Measurements from ENCODE around the gene PLXNA4. TPM values are rescaled to one million over a fixed set of nuclear protein-coding genes. Genes with fewer than 3 reads are reported as not detected.

The PLXNA4 gene
- total RNA-seq, 1 donor from 2014 or later: 103 TPM

DNA sequence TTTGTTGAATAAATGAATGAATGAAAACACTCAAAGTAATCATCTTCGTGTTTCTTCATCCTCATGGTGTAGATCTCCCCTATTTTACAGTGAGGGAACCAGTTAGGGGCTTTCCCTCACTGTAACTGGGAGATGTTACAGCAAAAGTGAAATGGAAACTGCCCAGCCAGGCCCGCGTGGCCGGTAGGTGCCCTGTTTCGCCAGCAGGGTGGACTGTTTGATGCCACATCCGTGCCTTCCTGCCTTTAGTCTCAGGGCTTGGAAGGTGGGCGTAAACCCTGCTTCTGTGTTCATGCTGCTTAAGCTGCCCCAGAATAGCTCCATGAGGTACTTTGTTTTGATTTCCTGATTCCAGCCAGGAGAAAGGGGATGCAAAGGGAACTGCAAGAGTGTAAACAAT lies 268.8 kb downstream of the PLXNA4 start:
- DNase-seq: no peak

DNA sequence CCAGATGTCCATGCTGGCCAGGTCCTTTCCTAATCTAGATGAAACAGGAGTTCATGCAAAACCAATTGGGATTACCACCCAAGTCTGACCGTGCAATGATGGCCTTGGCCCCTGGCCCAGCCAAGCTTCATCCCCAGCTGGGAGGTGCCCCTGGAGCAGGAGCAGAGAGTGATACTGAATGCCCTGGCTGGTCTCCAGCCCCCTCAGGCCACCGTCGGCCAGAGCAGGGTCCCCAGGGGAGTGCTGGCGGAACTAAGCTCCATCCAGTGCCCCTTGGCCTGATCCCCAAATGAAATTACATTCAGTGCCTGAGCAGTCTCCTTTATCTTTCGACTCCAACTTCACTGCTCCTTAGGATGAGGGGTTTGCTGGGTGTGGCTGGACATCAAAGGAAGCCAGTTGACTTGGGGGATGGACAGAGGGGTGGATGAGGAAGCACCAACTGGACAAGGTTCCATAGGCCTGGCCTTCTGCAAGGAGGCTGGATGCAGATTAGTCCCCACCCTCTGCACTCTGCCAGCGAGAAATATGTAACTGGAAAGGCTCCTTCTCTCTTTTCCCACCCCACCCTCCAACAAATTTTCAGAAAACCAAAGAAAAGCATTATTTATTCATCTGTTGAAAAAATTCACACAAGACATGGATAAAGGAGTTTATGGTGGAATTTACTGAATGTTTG lies 275.5 kb downstream of the PLXNA4 start:
- no peak for DNase-seq

DNA sequence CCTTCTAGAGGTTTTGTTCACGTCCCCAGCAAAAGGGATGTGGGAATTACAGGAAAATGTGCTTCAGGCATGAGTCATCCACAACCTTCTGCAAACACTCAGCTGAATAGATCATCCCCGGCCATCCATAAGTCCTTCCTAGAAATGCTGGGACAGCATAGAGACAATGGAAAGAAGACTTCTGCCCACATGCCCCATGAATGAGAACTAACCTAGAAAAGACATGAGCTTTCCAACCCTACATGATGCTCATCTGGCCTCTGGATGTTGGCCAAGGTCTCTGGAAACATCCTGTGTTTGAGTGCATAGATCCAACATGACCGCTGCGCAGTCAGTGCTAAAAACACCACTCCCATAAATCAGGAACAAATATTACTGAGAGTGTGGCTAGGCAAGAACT lies 277.5 kb downstream of the PLXNA4 start:
- no peak for DNase-seq

DNA sequence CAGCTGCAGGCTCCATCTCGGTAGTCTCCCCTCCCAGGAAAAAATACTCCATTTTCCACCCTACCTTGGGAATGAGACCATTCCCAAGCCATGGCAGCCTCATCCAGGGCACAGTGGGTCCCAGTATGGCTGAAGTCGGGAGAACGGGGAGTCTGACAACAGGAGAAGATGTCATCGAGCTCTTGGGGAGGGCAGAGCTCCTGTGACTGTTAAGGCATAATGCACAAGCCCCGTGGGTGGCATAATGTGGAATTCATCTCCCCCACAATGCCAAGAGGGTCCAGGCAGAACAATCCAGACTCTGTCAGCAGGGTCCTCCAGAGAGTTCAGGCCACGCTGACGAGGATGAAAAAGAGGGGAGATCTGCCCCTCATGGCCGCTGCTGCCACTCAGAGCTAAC lies 279.4 kb downstream of the PLXNA4 start:
- no peak for DNase-seq

GRCh38 chr7:132295175-132295574 lies 281.1 kb downstream of the PLXNA4 start:
- no peak for DNase-seq

DNA sequence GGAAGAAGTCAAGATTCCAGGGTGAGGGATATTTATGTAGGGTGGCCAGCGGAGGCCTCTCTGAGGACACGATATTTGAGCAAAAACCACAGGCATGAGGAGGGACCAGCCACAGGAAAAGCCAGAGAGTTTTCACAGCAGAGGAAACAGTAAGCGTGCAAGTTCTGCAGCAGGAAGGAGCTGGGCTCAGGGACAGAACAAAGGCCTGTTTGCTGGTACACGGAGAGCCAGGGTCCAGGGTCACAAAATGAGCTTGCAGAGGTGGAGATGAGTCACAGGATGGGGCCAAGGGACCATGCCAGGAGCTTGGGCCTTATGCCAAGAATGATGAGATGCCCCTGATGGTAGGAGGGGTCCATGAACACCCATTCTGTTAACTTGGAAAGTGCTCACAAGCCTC lies 283.5 kb downstream of the PLXNA4 start:
- no peak for DNase-seq

- DNase-seq: no peak
Measured at GRCh38 chr7:132291481-132291880, 284.8 kb downstream of the PLXNA4 start.

DNA sequence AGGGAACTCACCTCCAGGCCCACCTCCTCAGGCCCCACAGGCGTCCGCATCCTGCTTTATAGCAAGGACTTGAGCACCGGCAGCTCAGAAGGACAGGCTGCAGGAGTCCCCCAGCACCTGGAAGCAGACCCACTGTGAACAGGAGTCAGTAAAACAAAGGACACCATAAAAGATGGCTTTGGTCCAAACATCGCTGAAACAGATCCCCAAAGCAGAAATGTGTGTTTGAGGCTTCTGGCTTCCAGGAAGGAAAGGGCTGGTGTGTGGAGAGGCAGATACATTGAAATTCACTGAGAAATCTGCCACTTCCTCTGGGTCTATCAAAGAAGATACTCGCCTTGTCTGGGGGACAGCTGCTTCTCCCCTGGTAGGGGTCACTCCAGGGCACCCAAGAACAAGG lies 286.2 kb downstream of the PLXNA4 start:
- DNase-seq: no peak

DNA sequence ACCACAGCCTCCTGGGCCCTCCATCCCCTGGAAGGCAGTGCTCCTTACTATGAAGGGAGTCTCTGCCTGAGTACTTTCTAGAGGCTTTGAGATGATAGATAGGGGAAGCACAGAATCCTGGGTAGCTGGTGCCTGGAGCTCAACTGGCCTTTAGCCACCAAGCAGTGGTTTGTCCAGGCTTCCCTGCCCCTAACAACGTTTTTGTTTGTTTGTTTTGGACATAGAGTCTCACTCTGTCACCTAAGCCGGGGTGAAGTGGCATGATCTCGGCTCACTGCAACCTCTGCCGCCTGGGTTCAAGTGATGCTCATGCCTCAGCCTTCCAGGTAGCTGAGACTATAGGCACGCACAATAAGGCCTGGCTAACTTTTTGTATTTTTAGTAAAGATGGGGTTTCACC lies 289.4 kb downstream of the PLXNA4 start:
- DNase-seq: no peak

DNA sequence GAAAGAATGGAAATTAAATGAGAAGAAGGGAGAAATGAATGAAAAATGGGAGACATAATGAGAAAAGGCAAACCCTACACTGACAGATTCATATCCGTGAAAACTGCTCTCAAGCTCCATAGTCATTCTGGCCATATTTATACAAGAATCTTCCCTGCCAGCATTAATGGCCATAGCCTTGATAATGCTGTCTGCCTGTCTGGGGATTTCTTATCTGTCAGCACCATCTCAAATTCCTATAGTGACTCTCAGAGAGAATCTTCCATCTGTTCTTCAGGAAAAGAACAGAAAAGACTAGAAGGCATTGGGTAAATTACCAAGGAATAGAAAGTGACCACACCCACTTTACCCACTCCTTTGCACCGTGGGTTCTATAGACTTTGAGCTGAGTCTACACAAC lies 295.9 kb downstream of the PLXNA4 start:
- DNase-seq: no peak

DNA sequence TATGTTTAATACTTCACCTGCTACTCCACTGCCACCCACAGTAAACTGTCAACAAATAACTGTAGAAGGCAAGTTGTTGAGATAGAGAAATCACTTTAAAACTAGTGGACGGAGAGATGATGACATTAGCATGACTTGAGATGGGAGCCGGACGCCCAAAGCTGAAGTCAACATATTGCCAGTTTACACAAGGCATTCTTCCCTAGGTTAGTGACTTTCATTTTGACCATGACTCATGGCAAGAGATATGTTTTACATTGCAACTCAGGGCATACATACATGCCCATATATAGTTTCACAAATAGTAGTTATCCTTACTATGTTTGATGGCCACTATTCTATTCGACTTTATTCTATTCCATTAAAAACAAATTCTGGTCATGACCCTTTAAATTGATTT lies 296.6 kb downstream of the PLXNA4 start:
- DNase-seq: no peak

GRCh38 chr7:132276976-132277725 lies 299.1 kb downstream of the PLXNA4 start:
- DNase-seq: peak; percentile 17

DNA sequence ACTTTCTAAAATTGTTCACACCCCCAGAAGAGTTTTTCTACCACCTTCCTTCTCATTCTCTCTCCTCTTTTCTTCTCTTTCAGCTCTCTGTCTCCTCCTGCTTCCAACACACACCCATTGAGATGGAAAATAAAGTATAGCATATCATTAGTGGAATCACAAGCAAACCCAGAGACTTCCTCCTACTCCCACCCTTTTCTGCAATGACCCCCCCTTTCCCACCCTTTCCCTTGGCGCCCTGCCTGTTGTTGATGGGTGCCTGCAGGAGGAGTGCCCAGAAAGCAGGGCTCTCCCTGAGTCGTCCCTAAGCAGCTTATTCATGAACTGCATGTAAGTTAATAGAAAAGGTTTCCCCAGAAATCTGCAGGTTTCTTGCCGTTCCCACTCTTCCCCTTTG lies 300.0 kb downstream of the PLXNA4 start:
- DNase-seq: no peak

DNA sequence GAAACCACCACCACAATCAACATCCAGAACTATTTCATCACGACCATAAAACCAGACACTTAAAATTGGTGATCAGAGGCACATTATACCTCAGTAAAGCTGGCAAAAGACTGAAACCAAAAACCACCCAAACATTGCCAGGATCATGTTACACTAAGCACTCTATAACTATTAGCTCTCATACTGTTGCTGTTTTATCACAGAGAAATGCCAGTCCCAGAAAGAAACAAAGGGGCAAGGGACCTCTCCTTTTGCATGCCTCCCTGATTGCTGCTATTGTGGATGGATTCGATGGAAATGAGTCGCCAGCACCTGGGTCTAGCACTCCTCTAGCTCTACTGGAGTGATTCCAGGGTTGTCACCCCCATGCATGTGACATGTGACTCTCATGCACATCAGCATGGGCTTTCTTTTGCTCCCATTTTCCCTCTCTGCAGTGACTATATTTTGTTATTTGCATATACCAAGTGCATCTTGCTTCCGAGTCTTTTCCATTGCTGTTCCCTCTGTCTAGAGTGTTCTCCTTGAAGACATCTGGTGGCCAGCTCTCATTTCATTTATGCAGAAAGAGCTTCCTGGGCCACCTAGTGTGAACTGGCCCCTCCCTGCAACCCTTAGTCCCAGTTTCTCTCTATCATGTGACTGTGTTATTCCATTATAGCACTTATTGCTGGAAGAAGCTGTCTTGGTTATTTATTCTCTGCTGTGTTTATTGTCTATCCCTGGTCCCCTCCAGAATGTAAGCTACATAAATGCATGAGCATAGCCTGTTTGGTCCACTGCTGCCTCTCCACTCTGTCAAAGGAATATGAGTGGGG lies 300.6 kb downstream of the PLXNA4 start:
- no peak for DNase-seq

GRCh38 chr7:132272763-132273371 lies 303.4 kb downstream of the PLXNA4 start:
- DNase-seq: no peak

- no peak for DNase-seq
Measured at GRCh38 chr7:132270517-132270916, 305.8 kb downstream of the PLXNA4 start.

DNA sequence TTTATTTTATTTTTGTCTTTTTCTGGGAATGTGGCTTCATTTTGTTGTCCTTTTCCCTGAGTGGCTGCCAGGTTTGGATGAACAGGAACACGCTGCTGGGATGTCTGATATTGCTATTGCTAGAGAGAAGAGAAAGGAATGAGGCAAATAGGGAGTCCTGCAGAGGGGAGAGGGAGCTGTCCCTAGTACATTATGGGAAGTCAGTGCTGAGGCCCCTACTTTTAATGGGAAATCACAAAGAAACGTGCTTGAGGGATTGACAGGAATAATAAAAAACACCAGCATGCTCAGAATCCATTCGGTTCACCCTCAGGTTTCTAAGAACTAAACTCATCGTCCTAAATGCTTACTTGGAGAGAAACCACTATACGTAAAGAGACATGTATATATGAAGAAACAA lies 306.6 kb downstream of the PLXNA4 start:
- no peak for DNase-seq

DNA sequence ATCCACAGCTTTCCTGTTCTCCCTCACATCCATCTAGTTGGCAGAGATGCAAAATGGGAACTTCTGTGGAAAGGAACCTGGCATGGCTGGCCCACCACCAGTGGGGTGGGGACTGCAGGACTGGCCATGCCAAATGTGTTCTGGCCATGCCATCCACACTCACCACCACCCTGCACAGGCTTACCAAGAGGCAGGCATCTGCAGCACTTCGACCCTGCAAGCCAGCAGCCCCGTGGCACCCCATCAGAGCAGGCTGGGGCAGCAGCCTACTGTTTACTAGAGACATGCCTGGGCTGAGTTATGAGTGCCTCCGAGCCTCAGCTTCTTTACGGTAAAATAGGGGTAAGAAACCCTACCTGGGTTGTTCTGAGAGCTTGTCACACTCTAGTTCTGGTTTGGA lies 313.1 kb downstream of the PLXNA4 start:
- DNase-seq: no peak

- DNase-seq: no peak
Measured at GRCh38 chr7:132262160-132262470, 314.2 kb downstream of the PLXNA4 start.

GRCh38 chr7:132261327-132262159 lies 314.7 kb downstream of the PLXNA4 start:
- DNase-seq: no peak

GRCh38 chr7:132258231-132258630 lies 318.0 kb downstream of the PLXNA4 start:
- DNase-seq: no peak

DNA sequence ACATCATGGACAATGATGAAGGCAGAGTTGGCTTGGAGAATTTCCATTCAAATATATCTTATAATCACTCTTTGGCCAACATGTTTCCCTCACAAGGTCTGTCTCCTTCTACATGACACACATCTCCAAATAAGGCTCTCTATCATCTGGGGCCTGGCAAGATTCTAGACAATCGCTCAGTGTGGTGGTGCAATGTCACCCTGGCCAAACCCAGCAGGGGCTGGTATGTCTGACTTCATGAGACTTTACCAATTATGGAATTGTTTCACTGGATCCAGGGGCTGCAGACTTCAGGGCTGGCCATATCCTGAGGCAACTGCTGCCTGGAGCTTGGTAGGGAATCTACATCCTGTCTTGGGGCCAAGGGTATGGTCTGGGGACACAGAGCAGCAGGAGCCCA lies 319.0 kb downstream of the PLXNA4 start:
- no peak for DNase-seq
